PFSK-1 (cell line): ENCODE results near the gene OR4Q2.

Experiments used
- POLR2AphosphoS5 ChIP-seq: IDR thresholded peaks from 2 replicates; pipeline ENCODE4 v1.6.1; 2012; ENCODE audit warnings: low read depth, mild to moderate bottlenecking, control low read depth, low read length, moderate library complexity
- REST ChIP-seq, 2 experiments: IDR thresholded peaks; 2 replicates each; pipeline versions ENCODE4 v1.6.1 to v1.8.0; 2011 to 2012; ENCODE audit warnings: low read depth in 2 of 2, low read length in 2 of 2, control low read depth in 1 of 2, inconsistent platforms in 1 of 2, mild to moderate bottlenecking in 1 of 2, moderate library complexity in 1 of 2; ENCODE audit not compliant: insufficient read depth in 1 of 2

GRCh38 chr14:19975291-19975690, 26.7 kb upstream of the OR4Q2 start, which contains the start of gene OR4K15:
- TF ChIP-seq POLR2AphosphoS5: no peak
- no peak for TF ChIP-seq REST (IDR thresholded peaks at IDR 0.05; ENCODE audit: insufficient read depth in 1 of 2, low read depth in 2 of 2, low read length in 2 of 2)
